HG02759 (cell line): ENCODE results near the gene LDLRAD4.
A peak's percentile ranks its signal among the peaks of the same experiment; 100 is the strongest.

Experiments used
- ATAC-seq: cut with Tn5 transposase; IDR thresholded peaks from one replicate; pipeline ENCODE4 v1.9.1; 2021; ENCODE audit warnings: mild to moderate bottlenecking, moderate library complexity; ENCODE audit not compliant: unreplicated experiment

LDLRAD4 gene

DNA sequence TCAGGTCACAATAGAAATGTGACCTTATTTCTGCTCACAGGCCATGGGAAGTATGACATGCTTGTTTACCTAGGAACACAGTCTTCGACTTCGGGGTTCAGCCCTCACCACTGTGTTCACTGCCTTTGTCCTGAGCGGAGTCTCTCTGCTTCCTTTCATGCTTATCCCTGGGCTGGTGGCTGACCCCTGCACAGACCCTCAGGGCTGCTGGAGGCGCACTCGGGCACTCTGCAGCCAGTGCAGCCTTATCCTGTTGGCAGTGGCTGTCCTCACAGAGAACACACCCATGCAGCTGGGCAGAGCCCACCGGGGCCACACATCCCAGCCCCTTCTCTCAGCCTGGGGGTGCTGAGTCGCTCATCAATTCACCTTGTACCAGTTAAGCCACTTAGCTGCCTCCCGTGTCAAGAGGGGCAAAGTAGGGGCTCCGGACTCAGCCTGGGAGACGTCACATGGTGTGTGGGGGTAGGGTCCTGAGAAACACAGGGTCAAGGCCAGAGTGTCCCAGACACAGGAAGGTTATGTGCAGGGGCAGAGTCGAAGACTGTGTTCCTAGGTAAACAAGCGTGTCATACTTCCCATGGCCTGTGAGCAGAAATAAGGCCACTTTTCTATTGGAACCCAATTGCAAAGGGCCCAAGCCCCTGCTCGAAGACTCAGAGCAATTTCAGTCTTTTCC, 400.3 kb downstream of the LDLRAD4 start:
- ATAC-seq, result no peak

DNA sequence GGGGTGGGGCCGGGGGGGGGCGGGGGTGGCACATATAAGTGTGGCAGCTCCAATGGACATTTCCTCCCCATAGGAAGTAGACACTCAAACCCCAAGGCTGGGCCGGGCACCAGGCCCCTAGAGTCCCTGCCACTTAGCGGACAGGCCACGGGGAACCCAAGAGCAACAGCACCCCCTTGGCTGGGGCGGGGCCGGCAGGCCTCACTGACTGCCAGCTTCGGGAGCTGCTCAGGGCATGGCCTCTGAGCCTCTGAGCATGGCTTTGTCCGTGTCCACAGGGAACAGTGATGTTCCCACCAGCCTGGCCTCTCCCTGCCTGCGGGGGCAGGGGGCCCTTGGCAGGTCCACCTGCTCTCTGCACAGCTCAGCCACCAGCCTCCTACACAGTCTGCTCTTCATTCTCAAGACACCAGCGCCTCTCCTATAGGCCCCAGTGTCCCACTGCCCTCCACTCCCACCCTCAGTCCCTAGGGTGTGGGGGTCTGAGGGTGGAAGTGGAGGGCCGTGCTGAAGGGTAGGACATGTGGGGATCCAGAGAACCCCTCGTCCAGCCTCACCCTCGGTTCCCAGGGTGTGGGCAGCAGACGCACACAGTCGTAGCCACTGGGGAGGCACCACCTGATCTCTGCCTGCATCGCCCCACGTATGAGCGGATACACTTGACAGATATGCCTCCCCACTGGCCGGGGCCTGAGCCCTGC, 401.1 kb downstream of the LDLRAD4 start:
- no peak for ATAC-seq

DNA sequence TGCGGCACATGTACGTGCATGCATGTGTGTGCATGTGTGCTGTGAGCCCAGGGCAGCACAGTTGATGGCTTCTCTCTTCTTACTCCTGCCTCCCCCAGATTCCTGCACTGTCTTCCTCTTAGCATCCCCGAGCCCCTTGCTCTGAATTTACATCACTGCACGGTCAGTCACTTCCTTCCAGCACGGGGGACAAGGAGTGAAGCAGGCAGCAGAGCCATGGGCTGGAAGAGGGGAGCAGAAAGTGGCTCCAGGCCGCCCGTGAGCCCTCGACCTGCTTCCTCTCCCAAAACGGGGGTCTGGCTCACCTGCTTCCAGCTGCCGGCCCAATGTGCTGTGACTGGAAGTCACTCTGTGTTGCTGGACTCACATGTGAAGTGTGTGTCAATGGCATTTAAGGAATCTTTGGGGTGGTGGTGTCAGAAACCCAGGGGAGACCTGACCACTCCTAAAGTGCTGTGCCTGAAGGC, 401.7 kb downstream of the LDLRAD4 start:
- ATAC-seq, result no peak

DNA sequence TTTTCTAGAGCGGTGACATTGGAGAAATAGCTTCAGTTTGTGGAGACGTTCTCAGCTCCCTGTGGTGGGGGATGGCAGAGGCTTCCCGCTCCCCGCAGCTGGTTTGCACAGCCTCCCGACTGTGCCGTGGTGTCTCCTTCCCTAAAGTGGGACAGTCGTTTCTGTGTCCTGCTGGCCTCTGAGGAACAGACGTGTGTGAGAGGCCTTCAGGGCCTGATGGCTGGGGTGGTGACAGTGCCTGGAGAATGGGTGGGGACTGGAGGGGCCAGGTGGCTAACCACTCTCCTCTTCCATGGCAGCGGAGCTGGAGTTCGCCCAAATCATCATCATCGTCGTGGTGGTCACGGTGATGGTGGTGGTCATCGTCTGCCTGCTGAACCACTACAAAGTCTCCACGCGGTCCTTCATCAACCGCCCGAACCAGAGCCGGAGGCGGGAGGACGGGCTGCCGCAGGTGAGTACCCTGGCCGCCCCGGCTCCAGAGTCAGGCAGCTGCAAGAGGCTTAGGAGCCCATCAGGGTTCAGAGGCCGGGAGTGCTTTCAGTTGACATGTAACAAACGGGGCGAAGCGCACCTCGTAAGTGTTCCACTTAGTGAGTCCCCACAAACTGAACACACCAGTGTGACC, 402.4 kb downstream of the LDLRAD4 start:
- no peak for ATAC-seq

DNA sequence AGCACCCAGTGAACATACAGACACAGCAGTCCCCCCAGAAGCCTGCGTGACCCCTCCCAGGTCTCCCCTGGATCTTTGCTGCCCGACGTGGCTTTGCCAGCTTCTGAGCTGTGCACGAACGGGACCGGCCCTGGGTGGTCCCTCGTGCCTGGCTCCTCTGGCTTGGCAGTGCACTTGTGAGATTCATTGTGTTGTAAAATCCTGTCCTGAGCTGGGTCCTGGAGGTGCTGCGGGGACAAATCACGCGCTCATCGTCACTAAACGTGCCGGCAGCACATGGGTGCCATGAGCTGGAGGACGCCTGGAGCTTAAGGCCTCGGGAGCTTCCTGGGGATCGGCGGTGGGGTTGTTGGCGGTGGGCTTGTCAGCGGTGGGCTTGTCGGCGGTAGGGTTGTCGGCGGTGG, 402.9 kb downstream of the LDLRAD4 start:
- no peak for ATAC-seq

DNA sequence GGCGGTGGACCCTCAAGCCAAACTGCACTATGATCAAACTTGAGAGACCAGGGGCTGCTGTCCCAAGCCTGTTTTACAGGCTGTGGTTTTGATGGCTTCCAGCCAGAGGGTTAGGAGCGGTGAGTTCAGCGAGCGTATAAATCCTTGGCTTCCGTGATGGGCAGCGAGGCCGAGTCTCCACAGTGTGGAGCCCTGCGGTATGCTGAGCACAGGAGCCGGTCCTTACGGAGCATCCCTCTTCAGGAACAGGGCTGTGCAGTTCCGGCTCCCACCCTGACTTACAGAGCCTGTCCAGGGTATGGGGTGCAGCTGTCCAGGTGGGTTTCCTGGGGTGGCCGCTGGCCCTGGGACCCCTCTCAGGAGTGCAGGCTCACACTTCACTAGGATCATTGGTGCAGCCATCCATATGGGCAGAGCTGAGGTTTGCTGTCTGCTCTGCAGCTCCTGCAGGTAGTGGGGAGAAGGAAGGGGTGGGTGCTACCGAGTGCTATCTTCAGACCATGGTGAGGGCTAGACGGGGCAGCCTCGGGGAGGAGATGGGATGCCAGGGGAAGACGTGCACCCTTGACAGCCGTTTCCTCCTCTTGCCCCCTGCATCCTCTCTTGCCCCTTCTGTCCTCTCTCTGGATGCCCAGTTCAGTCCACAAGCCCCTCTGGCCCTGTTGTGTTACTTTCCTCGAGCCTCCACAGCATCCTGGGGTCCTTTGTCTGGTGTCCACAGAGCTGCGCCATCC, 403.5 kb downstream of the LDLRAD4 start:
- no peak for ATAC-seq

DNA sequence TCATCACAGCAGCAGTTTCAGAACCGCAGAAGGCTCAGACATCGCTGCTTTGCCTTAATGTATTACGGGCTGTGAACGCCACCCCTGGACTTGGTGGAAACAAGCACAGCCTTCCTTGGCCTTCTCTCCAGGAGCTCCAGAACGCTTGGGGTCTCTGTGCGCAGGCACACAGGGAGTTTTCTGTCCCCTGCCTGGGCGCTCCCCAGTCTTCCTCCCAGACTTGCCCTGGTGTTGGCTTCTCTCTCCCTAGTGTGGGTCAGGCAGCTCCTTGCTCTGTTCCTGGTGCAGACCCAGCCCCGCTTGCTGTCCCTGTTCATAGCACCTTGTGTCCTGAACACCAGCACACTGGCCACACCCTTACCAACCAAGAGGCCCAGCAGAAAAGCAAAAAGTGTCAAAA, 404.2 kb downstream of the LDLRAD4 start:
- no peak for ATAC-seq

DNA sequence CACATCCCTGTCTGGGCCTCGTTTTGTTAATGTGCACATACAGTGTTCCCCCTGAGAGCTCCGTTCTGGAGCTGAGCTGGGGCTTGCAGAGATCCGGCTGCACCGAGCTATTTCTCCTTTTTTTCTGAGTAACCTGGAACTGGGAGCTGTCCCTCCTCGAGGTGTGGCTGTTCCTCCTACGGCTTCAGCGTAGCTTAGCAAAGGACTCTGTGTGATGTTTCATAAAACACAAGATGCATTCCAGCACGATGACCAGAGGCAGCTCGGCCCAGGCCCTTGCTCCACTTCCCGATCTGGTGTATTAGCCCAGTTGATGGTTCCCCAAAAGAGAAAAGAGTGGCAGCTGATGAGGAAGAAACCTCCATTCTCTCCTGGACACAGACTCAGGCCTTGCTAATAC, 404.8 kb downstream of the LDLRAD4 start:
- ATAC-seq, result no peak

DNA sequence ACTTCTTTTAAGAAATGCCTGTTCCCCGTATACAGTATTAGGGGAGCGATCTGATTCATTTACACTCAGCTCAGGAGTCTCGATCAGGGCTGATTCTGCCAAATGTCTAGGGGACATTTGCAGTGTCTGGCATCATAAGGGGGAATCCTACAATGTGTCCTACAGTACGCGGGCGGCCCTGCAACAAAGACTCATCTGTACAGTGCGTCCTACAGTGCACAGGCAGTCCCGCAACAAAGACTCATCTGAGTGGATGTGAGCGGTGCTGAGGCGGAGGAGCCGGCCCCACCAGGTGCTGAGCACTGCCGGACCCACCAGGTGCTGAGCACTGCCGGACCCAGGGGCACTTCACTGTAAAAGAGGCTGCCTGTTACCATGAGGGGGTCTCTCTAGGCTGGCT, 405.3 kb downstream of the LDLRAD4 start:
- ATAC-seq, result no peak

DNA sequence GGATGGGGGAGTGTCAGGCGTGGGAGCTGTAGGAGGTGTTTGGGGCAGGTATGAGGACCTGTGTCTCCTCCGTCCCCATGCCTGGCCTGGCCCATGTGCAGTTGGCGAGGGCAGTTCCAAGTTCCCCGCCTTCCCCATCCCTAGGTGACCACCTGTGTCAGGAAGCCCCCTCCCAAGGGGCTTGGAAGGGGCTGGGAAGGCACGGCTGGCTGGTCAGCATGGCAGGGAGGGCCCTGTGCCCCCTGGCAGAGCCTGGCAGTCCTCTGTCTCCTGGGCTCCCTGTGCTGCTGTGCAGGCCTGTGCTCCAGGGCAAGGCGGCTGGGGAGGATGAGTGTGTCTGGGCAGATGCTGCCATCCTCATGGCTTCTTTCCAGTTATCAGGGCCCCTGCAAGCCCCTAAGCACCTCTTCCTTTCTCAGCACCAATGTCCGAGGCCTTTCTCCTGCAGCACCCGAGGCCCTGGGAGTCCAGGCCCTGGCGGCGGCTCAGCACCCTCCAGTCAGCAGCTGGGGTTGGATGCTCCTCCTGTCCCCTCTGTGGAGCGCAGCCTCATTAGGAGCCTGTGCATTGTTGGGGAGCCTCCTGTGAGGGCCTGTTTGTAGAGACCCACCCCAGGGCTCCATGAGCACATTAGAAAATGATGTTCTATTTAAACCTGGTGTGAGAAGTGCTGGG, 406.1 kb downstream of the LDLRAD4 start:
- ATAC-seq, result no peak

DNA sequence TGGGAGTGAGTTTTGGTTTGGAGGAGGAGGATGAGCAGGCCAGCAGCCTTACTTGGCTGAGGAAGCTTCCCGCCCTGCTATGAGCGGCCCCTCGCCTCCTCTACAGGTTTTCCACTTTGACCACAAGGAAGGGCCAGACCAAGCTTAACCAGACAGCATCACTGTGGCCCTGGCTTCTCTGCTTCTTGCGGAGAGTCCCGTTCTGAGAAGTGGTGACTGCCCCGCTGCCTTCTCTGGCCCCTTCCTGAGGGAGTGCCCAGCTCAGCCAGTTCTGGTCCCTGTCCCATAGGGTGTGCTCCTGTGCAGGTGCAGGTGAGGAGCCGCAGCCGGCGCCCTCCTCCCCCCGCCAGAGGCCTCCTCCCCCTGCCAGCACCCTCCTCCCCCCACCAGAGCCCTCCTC, 406.8 kb downstream of the LDLRAD4 start:
- no peak for ATAC-seq

DNA sequence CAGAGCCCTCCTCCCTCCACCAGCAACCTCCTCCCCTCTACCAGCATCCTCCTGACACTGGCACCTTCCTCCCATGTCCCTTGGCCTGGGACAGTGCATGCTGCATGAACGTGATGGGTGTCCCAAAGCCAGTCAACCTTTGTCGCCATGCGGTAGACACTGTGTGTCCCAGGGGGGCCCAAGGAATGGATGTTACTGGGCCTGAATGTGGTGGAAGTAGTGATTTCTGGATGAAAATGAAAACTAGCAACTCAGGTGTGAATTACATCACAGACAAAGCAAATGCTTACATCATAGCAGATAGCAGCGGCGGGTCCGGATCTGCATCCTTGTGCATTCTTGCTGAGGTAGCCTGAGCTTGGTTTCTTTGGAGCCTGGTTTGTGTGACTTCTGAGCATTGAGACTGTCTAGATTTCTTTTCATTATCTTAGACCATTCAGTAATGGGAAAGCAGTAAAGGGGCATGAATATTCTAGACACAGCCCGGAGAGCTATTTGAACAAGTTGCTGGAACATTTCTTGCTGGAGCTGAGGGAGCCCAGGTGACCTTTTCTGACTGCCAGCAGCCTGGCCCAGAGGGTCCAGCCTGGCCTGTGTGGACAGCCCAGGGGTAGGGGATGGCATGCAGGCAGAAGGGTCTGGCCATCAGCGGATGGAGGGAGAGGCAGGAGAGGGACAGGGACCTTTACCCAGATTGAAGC, 407.4 kb downstream of the LDLRAD4 start:
- ATAC-seq, result no peak

DNA sequence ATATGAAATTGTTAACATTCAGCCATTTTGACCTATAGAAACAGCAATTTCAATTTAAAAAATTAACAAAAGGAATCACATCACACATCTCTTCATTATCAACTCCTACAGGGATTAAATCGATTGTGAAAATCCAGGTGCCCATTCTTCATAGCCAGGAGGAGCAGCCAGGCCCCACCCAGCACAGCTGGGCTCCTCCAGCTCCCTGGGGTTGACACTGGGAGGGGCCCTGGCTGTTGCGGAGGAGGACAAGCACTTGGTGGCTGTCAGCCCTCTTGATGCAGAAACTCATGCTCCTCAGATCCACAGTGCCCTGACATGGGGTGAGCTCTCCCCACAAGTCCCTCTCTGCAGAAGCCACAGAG, 408.0 kb downstream of the LDLRAD4 start:
- ATAC-seq, result no peak

DNA sequence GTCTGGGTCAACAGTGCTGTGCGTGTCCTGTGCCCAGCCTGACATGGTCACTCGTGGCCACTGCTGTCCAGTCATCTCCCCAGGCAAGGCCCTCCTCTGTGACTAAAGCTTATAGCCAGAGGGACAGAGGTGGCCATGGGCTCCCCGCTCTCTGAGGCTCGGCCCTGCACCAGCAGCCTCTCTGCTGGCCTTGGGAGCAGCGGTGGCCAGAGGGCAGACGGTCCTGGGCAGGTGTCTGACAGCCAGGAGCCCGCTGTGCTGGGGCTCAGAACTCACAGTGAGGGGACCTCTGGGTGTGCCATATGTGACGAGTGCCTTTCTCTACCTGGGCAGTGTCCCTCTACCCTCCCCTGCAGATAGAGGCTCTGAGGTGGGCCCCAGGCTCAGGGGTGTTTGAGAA, 409.1 kb downstream of the LDLRAD4 start:
- no peak for ATAC-seq

DNA sequence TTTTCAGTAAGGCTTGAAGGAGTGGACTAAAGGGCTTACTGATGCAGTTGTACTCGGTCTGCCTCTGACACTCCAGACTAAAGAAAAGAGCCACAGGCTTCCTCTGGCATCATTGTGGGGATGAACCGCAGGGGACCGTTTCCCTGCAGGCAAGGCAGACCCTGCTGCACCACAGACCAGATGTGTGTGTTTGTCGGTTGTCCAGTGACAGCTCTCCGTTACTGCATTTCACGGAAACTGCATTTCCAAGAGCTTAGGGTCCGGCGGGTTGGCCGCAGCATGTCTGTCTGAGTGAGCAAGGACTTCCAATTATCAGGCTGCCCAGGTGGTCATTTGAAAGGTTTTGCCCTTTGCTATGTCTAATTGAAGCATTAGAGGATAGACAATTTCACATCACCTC, 409.7 kb downstream of the LDLRAD4 start:
- ATAC-seq, result no peak

DNA sequence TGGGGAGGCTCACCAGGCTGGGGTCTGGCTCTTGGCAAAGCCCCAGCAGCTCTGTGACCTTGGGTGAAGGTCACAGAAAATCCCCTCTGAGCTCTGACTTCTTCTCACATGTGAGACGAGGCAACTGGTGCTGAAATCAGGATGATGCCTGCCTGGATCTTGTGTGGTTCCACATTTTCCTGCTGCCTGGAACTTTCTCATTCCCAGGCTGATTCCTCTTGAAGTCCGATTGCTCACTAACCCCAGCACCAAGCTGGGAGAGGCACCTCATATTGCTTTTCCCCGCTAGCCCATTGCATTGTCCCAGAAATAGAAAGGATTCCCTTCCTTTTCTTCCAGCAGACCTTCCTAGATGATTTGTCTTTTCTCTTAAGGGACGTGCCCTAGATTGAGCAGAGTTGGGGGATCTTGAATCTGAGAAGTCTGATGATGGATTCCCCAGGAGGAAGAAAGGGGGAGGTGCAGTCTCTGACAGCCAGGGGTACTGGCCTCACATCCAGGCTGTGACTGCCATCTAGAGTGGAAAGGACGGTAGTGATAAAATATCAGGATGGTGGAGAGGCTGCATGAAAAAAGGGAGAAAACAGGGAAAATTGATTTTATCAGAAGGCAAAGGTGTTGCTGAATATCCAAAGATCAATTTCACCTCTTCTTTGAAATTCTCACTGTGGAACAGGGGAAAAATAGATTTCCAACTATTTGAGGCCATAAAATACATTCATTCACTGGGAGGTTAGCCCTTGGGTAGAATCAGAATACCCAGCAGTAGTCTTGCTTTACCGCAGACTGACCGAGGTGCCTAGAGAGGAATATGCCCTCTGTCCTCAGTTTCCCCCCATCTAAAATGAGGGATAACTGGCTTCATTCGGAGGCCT, 411.5 kb downstream of the LDLRAD4 start:
- peak; percentile 82 for ATAC-seq

DNA sequence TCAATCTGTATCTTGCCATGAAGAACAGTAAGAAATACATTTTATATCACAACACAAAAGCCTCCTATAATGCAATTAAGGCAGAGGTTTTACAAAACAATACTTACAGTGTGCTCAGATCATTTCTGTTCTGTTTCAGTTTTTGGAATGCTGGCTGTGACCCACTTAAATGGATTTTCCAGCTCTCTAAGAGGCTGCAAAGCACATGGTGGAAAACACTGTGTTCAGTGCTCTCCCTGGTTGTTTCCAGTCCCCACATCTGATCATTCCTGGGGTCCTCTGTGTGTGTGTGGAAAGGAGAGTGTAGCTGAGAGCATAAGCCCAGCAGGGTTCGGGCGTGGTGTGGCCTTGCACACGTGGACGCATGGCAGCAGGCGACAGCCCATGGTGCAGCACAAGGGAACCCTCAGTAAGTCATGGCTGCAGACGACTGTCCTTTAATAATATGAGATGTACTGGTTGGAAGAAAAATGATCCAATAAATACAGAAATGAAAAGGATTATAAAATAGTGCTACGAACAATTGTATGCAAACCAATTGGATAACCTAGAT, 412.2 kb downstream of the LDLRAD4 start:
- no peak for ATAC-seq

DNA sequence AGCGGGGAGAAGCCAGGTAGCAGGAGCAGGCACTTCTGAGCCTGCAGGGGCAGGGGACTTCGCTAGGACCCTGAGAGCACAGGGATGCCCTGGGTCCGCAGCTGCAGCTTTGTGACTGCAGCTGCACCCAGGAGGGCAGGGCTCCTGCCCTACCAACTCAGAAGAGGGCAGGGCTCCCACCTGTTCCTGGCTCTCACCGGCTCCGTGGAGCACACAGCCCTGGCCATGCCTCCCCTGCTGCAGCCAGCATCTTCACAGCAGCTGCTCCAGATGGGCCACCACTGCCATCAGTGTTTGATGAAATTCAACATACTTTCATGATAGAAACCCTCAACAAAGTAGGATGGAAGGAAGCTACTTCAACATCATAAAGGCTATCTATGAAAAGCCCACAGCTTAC, 415.1 kb downstream of the LDLRAD4 start:
- ATAC-seq, result no peak

DNA sequence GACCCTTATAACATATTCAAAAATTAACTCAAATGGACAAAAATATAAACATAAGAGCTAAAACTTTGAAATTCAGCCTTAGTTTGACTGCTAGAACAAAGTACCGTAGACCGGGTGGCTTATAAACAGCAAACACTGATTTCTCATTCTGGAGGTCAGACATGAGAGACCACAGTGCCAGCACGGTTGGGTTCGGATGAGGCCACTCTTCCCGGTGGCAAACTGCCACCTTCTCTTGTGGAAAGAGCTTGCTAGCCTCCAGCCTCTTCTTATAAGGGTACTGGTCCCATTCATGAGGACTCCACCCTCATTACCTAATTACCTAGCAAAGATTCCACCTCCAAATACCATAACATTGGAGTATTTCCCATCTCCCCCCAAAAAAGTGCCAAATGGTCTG, 416.5 kb downstream of the LDLRAD4 start:
- no peak for ATAC-seq
